GM18873 (cell line): ENCODE results near the gene NBAS.

Source experiments
- ATAC-seq: cut with Tn5 transposase; IDR thresholded peaks from one replicate; pipeline ENCODE4 v1.9.1; 2021; ENCODE audit warnings: mild to moderate bottlenecking, moderate library complexity, moderate number of reproducible peaks; ENCODE audit not compliant: unreplicated experiment, low FRiP score

The NBAS gene

GRCh38 chr2:15560988-15561573 lies at the start of gene NBAS:
Gene NBAS (minus strand): TSS chr2:15561334. CDS start chr2:15561304, 30 bp downstream.
- peak; percentile 83 for ATAC-seq

- ATAC-seq, result no peak
Observed at GRCh38 chr2:15610430-15610952, 49.4 kb upstream of the NBAS start.

GRCh38 chr2:15609341-15610042 lies 48.4 kb upstream of the NBAS start:
- ATAC-seq, result no peak

- ATAC-seq, result no peak
Observed at GRCh38 chr2:15608392-15608761, 47.2 kb upstream of the NBAS start.

GRCh38 chr2:15607709-15608391 lies 46.7 kb upstream of the NBAS start:
- ATAC-seq, result no peak

- ATAC-seq, result no peak
Observed at GRCh38 chr2:15606481-15607441, 45.6 kb upstream of the NBAS start.

- ATAC-seq, result no peak
Observed at GRCh38 chr2:15605721-15606120, 44.6 kb upstream of the NBAS start.

- no peak for ATAC-seq
Observed at GRCh38 chr2:15603948-15604347, 42.8 kb upstream of the NBAS start.

GRCh38 chr2:15603044-15603765 lies 42.1 kb upstream of the NBAS start:
- ATAC-seq, result no peak

GRCh38 chr2:15602393-15602792 lies 41.3 kb upstream of the NBAS start:
- ATAC-seq, result no peak

GRCh38 chr2:15601681-15602080 lies 40.5 kb upstream of the NBAS start:
- ATAC-seq, result no peak

- no peak for ATAC-seq
Observed at GRCh38 chr2:15599994-15600393, 38.9 kb upstream of the NBAS start.

GRCh38 chr2:15596968-15597367 lies 35.8 kb upstream of the NBAS start:
- ATAC-seq, result no peak

- no peak for ATAC-seq
Observed at GRCh38 chr2:15596350-15596749, 35.2 kb upstream of the NBAS start.

GRCh38 chr2:15595936-15596335 lies 34.8 kb upstream of the NBAS start:
- ATAC-seq, result no peak

GRCh38 chr2:15595342-15595905 lies 34.3 kb upstream of the NBAS start:
- no peak for ATAC-seq

GRCh38 chr2:15594291-15595256 lies 33.4 kb upstream of the NBAS start:
- no peak for ATAC-seq

- ATAC-seq, result no peak
Observed at GRCh38 chr2:15593327-15593705, 32.2 kb upstream of the NBAS start.
